SK-N-SH (cell line): ENCODE data around the gene CLIC5. TPM values are rescaled to one million over a fixed set of nuclear protein-coding genes. Genes with fewer than 3 reads are reported as not detected.

Source experiments
- CTCF ChIA-PET: fragments of 300-600, 350-600 bp; formaldehyde crosslinking; extraction: SDS; loops from one replicate; lab custom pipeline; 2021; lab: Yijun Ruan, JAX
- POLR2A ChIA-PET: fragments of 350-600 bp; sonication (Branson Sonifier 250); formaldehyde crosslinking; extraction: SDS; loops from one replicate; lab custom pipeline; 2020; ENCODE audit warnings: antibody characterized with exemption, inconsistent platforms; lab: Yijun Ruan, JAX
- DNase-seq: peaks from one replicate; pipeline ENCODE4 v3.0.0; 2012
- H2AFZ ChIP-seq: fragments of 200-600 bp; sonication (generic); 2 replicates; pipeline ENCODE4 v1.8.1; 2016; ENCODE audit warnings: antibody characterized with exemption, mild to moderate bottlenecking, low read depth
- H3F3A ChIP-seq: fragments of 200-600 bp; sonication (generic); replicated peaks from 2 replicates; pipeline ENCODE3; 2016; ENCODE audit warnings: antibody characterized with exemption, mild to moderate bottlenecking; ENCODE audit not compliant: insufficient read depth
- H3K27ac ChIP-seq, 2 experiments: fragments of 200-500 bp in 1 of 2; fragments of 200-600 bp in 1 of 2; sonication (Bioruptor generic) in 1 of 2; sonication (generic), shearing (Covaris generic) in 1 of 2; 2 replicates each; pipeline versions ENCODE4 v1.5.1 to v1.6.1; 2014 to 2016; ENCODE audit warnings: low read depth in 2 of 2, inconsistent platforms in 1 of 2, low read length in 1 of 2, mild to moderate bottlenecking in 1 of 2, mixed read lengths in 1 of 2
- H3K27me3 ChIP-seq: fragments of 200-600 bp; sonication (generic), shearing (Covaris generic); 2 replicates; pipeline ENCODE4 v1.6.1; 2016; ENCODE audit warnings: mixed run types; ENCODE audit not compliant: insufficient read depth
- H3K36me3 ChIP-seq, 2 experiments: fragments of 200-500 bp in 1 of 2; fragments of 200-600 bp in 1 of 2; sonication (Bioruptor generic) in 1 of 2; sonication (generic) in 1 of 2; replicated peaks in 1 of 2; 2 replicates each; pipeline versions ENCODE3 to v1.5.1; 2014 to 2016; ENCODE audit warnings: low read length in 1 of 2, mild to moderate bottlenecking in 1 of 2; ENCODE audit not compliant: insufficient read depth in 2 of 2, control insufficient read depth in 1 of 2
- H3K4me1 ChIP-seq, 2 experiments: fragments of 200-500 bp in 1 of 2; fragments of 200-600 bp in 1 of 2; sonication (Bioruptor generic) in 1 of 2; sonication (generic), shearing (Covaris generic) in 1 of 2; 2 replicates each; pipeline versions ENCODE4 v1.5.1 to v1.6.1; 2014 to 2016; ENCODE audit warnings: low read depth in 1 of 2, low read length in 1 of 2, mixed run types in 1 of 2; ENCODE audit not compliant: insufficient read depth in 2 of 2, control insufficient read depth in 1 of 2
- H3K4me2 ChIP-seq: fragments of 200-600 bp; sonication (generic), shearing (Covaris generic); 2 replicates; pipeline ENCODE4 v1.6.1; 2017; ENCODE audit warnings: mixed run types
- H3K4me3 ChIP-seq, 2 experiments: fragments of 200-500 bp in 1 of 2; fragments of 200-600 bp in 1 of 2; sonication (Bioruptor generic) in 1 of 2; sonication (generic), shearing (Covaris generic) in 1 of 2; 2 replicates each; pipeline versions ENCODE4 v1.5.1 to v1.8.1; 2014 to 2016; ENCODE audit warnings: low read depth in 2 of 2, inconsistent platforms in 1 of 2, low read length in 1 of 2, mild to moderate bottlenecking in 1 of 2, mixed read lengths in 1 of 2, moderate library complexity in 1 of 2
- H3K79me2 ChIP-seq: fragments of 200-600 bp; sonication (generic); 2 replicates; pipeline ENCODE4 v1.8.1; 2017; ENCODE audit warnings: mild to moderate bottlenecking; ENCODE audit not compliant: insufficient read depth
- H3K9ac ChIP-seq: fragments of 200-600 bp; sonication (generic); 2 replicates; pipeline ENCODE4 v1.6.1; 2017; ENCODE audit warnings: mixed run types
- H3K9me2 ChIP-seq: fragments of 200-600 bp; sonication (generic); 2 replicates; pipeline ENCODE4 v1.6.1; 2017; ENCODE audit warnings: mixed run types
- H3K9me3 ChIP-seq: fragments of 200-600 bp; sonication (generic); 2 replicates; pipeline ENCODE4 v1.6.1; 2017; ENCODE audit warnings: mixed run types, mild to moderate bottlenecking, moderate library complexity
- H4K20me1 ChIP-seq: fragments of 200-600 bp; sonication (generic); 2 replicates; pipeline ENCODE4 v1.6.1; 2017; ENCODE audit warnings: mild to moderate bottlenecking, mixed run types; ENCODE audit not compliant: insufficient read depth
- CTCF ChIP-seq: fragments of 200-600 bp; sonication (generic); IDR thresholded peaks from 2 replicates; pipeline ENCODE4 v1.6.1; 2017; ENCODE audit warnings: antibody characterized with exemption, mild to moderate bottlenecking, moderate library complexity
- EZH2phosphoT487 ChIP-seq: fragments of 200-600 bp; sonication (generic); IDR thresholded peaks from 2 replicates; pipeline ENCODE4 v1.6.1; 2017; ENCODE audit warnings: low read depth, mixed run types, mild to moderate bottlenecking, antibody characterized with exemption, moderate library complexity, borderline replicate concordance
- GATA2 ChIP-seq: sonication (generic); formaldehyde crosslinking; IDR thresholded peaks from 2 replicates; pipeline ENCODE4 v1.5.0; 2020; ENCODE audit warnings: mild to moderate bottlenecking, missing genetic modification reagents
- JUND ChIP-seq: IDR thresholded peaks from 2 replicates; pipeline ENCODE4 v1.4.0; 2012
- NFIC ChIP-seq: IDR thresholded peaks from 2 replicates; pipeline ENCODE4 v1.4.0; 2012; ENCODE audit warnings: borderline replicate concordance
- PBX3 ChIP-seq: IDR thresholded peaks from 2 replicates; pipeline ENCODE4; 2012
- RCOR1 ChIP-seq: fragments of 150-350 bp; IDR thresholded peaks from 2 replicates; pipeline ENCODE4 v1.6.1; 2017; ENCODE audit warnings: antibody characterized with exemption, low read length
- RFX5 ChIP-seq: IDR thresholded peaks from 2 replicates; pipeline ENCODE4 v1.6.1; 2012; ENCODE audit warnings: mild to moderate bottlenecking, improper control_type of control experiment, low read length
- SIN3A ChIP-seq: IDR thresholded peaks from 2 replicates; pipeline ENCODE4 v1.6.1; 2012; ENCODE audit warnings: low read depth, mild to moderate bottlenecking, low read length, moderate library complexity, borderline replicate concordance
- USF2 ChIP-seq: fragments of 150-350 bp; IDR thresholded peaks from 2 replicates; pipeline ENCODE4 v1.6.1; 2017; ENCODE audit warnings: antibody characterized with exemption, low read length, low read depth, borderline replicate concordance
- ZBTB33 ChIP-seq: IDR thresholded peaks from 2 replicates; pipeline ENCODE4 v1.4.0; 2012; ENCODE audit warnings: low read depth, borderline replicate concordance
- polyA plus RNA-seq, 3 experiments: library from polyadenylated mRNA; depleted of rRNA; stranded (reverse); fragments of >200 nt; gene quantifications; 2 replicates each; pipeline ENCODE4 v1.2.3, GENCODE V29; 2012
- TF ChIP-seq, protein P1 (sequence below): IDR thresholded peaks from 2 replicates; pipeline ENCODE4 v1.4.0; 2012; ENCODE audit warnings: low read depth, borderline replicate concordance
- TF ChIP-seq, protein P2 (sequence below): IDR thresholded peaks from 2 replicates; pipeline ENCODE4 v1.6.1; 2012; ENCODE audit warnings: mild to moderate bottlenecking, low read depth, low read length, moderate library complexity

CLIC5 gene
- polyA plus RNA-seq, 1 of the 3 experiments (the other 2 are of a cell fraction), result 0.03 TPM

- Histone ChIP-seq H3K4me3 (no peak overlapping the region), H3K4me1 (no peaks in the 10 kb centered on the region), H3K27ac (no peak overlapping the region), H3K9me2 (no peaks in the 10 kb centered on the region), H4K20me1 (no peaks in the 10 kb centered on the region), H3K9me3 (no peaks in the 10 kb centered on the region), H3F3A (no peaks in the 10 kb centered on the region), H3K36me3 (no peaks in the 10 kb centered on the region), H3K79me2 (no peaks in the 10 kb centered on the region), H2AFZ (no peak overlapping the region), H3K4me2 (no peak overlapping the region), H3K27me3 (peaks cover 10% of the 10 kb centered on the region; the same call in 1 of the 2 replicates), H3K9ac (no peak overlapping the region)
- ChIA-PET POLR2A (no interaction called here), CTCF (no interaction called here)
- DNase-seq, result no peak
- TF ChIP-seq NFIC, result no peak
- TF ChIP-seq, protein P1, sequence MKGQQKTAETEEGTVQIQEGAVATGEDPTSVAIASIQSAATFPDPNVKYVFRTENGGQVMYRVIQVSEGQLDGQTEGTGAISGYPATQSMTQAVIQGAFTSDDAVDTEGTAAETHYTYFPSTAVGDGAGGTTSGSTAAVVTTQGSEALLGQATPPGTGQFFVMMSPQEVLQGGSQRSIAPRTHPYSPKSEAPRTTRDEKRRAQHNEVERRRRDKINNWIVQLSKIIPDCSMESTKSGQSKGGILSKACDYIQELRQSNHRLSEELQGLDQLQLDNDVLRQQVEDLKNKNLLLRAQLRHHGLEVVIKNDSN, result no peak
- TF ChIP-seq USF2, result no peak
- TF ChIP-seq EZH2phosphoT487, result no peak
- TF ChIP-seq ZBTB33, result no peak
- TF ChIP-seq, protein P2, sequence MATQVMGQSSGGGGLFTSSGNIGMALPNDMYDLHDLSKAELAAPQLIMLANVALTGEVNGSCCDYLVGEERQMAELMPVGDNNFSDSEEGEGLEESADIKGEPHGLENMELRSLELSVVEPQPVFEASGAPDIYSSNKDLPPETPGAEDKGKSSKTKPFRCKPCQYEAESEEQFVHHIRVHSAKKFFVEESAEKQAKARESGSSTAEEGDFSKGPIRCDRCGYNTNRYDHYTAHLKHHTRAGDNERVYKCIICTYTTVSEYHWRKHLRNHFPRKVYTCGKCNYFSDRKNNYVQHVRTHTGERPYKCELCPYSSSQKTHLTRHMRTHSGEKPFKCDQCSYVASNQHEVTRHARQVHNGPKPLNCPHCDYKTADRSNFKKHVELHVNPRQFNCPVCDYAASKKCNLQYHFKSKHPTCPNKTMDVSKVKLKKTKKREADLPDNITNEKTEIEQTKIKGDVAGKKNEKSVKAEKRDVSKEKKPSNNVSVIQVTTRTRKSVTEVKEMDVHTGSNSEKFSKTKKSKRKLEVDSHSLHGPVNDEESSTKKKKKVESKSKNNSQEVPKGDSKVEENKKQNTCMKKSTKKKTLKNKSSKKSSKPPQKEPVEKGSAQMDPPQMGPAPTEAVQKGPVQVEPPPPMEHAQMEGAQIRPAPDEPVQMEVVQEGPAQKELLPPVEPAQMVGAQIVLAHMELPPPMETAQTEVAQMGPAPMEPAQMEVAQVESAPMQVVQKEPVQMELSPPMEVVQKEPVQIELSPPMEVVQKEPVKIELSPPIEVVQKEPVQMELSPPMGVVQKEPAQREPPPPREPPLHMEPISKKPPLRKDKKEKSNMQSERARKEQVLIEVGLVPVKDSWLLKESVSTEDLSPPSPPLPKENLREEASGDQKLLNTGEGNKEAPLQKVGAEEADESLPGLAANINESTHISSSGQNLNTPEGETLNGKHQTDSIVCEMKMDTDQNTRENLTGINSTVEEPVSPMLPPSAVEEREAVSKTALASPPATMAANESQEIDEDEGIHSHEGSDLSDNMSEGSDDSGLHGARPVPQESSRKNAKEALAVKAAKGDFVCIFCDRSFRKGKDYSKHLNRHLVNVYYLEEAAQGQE, result no peak
- no peak for TF ChIP-seq GATA2 (CRISPR knock-in tag)
- TF ChIP-seq SIN3A, result no peak
- TF ChIP-seq PBX3, result no peak
- TF ChIP-seq CTCF, result no peak
- TF ChIP-seq RCOR1, result no peak
- TF ChIP-seq RFX5, result no peak
- TF ChIP-seq JUND, result no peak
Observed at GRCh38 chr6:46057792-46058191, 42.1 kb upstream of the CLIC5 start.
